A549 (cell line): ENCODE data around the gene PTPDC1.

Experiments
- CTCF ChIP-seq: fragments of >200 bp; sonication (Bioruptor Twin); formaldehyde crosslinking; IDR thresholded peaks from 3 replicates; pipeline ENCODE4 v1.5.1; 2016
- EP300 ChIP-seq, 2 experiments: fragments of >200 bp; sonication (Bioruptor Twin); formaldehyde crosslinking; IDR thresholded peaks; 2 replicates in 1 of 2; 3 replicates in 1 of 2; pipeline ENCODE4 v1.6.1; 2016 to 2017
- JUNB ChIP-seq: fragments of >200 bp; sonication (Bioruptor Twin); formaldehyde crosslinking; IDR thresholded peaks from 2 replicates; pipeline ENCODE4 v1.6.1; 2016
- MAFK ChIP-seq: fragments of 450-650 bp; IDR thresholded peaks from 2 replicates; pipeline ENCODE4 v1.6.1; 2014; ENCODE audit not compliant: partially characterized antibody
- MAX ChIP-seq: IDR thresholded peaks from 2 replicates; pipeline ENCODE4 v1.6.1; 2012
- MAZ ChIP-seq: fragments of 150-350 bp; IDR thresholded peaks from 2 replicates; pipeline ENCODE4 v1.6.1; 2014; ENCODE audit warnings: antibody characterized with exemption, low read depth, low read length, borderline replicate concordance
- MYC ChIP-seq: IDR thresholded peaks from 2 replicates; pipeline ENCODE4 v1.6.1; 2012; ENCODE audit warnings: mild to moderate bottlenecking, inconsistent platforms, low read length, improper control_type of control experiment, borderline replicate concordance
- POLR2A ChIP-seq: IDR thresholded peaks from 2 replicates; pipeline ENCODE4 v1.6.1; 2012; ENCODE audit warnings: mild to moderate bottlenecking, low read length
- RAD21 ChIP-seq, 2 experiments: fragments of >200 bp in 1 of 2; sonication (Bioruptor Twin) in 1 of 2; formaldehyde crosslinking in 1 of 2; IDR thresholded peaks in 1 of 2; conservative IDR thresholded peaks in 1 of 2; 2 replicates in 1 of 2; 3 replicates in 1 of 2; pipeline ENCODE4 v1.6.1; 2012 to 2018; ENCODE audit warnings: inconsistent platforms in 1 of 2
- RCOR1 ChIP-seq: fragments of 150-350 bp; IDR thresholded peaks from 2 replicates; pipeline ENCODE4 v1.6.1; 2014; ENCODE audit warnings: antibody characterized with exemption, low read length, low read depth
- REST ChIP-seq: fragments of 200-600 bp; sonication (generic); IDR thresholded peaks from 2 replicates; pipeline ENCODE4 v1.6.1; 2016; ENCODE audit warnings: antibody characterized with exemption, mild to moderate bottlenecking, moderate library complexity
- SMC3 ChIP-seq: fragments of >200 bp; sonication (Bioruptor Twin); formaldehyde crosslinking; IDR thresholded peaks from 3 replicates; pipeline ENCODE4 v1.6.1; 2018; ENCODE audit warnings: inconsistent platforms
- ZNF302 ChIP-seq: fragments of 250-450 bp; sonication (Bioruptor Pico); IDR thresholded peaks from 2 replicates; pipeline ENCODE4 v1.9.0; 2021; ENCODE audit warnings: inconsistent platforms, mild to moderate bottlenecking, moderate library complexity

GRCh38 chr9:94142353-94142752, 58.1 kb downstream of the PTPDC1 start:
- TF ChIP-seq POLR2A (no peak), RAD21 (conservative IDR thresholded peaks at IDR 0.05 in 1 of 2, IDR thresholded peaks at IDR 0.05 in 1 of 2) (no peak), CTCF (no peak), SMC3 (no peak), JUNB (no peak), REST (no peak), MAFK (no peak), EP300 (IDR thresholded peaks at IDR 0.05) (no peak), MAX (no peak), MYC (no peak), RCOR1 (no peak), MAZ (no peak), ZNF302 (CRISPR knock-in tag) (no peak)
